OCI-LY1 (cell line): ENCODE measurements around the gene CD300E.

Experiments
- H2AFZ ChIP-seq: fragments of 200-600 bp; sonication (generic), shearing (Covaris generic); 2 replicates; pipeline ENCODE4 v1.6.0; 2014; ENCODE audit warnings: antibody characterized with exemption, mild to moderate bottlenecking, low read length
- H3F3A ChIP-seq: fragments of 200-600 bp; sonication (generic), shearing (Covaris generic); 2 replicates; pipeline ENCODE4 v1.6.0; 2014; ENCODE audit warnings: mild to moderate bottlenecking, antibody characterized with exemption, low read length, moderate library complexity; ENCODE audit not compliant: insufficient read depth
- H3K27ac ChIP-seq: fragments of 200-600 bp; sonication (generic); 2 replicates; pipeline ENCODE4 v1.5.1; 2014; ENCODE audit warnings: low read length, mixed run types, mild to moderate bottlenecking, low read depth; ENCODE audit not compliant: poor library complexity, severe bottlenecking
- H3K27me3 ChIP-seq: fragments of 200-600 bp; sonication (generic); 2 replicates; pipeline ENCODE4 v1.6.0; 2014; ENCODE audit warnings: antibody characterized with exemption, mild to moderate bottlenecking, low read length, moderate library complexity; ENCODE audit not compliant: insufficient read depth
- H3K36me3 ChIP-seq: fragments of 200-600 bp; sonication (generic); 2 replicates; pipeline ENCODE4 v1.6.1; 2014; ENCODE audit warnings: mild to moderate bottlenecking, antibody characterized with exemption, low read length, moderate library complexity, mixed read lengths; ENCODE audit not compliant: insufficient read depth
- H3K4me1 ChIP-seq: fragments of 200-600 bp; sonication (generic); 2 replicates; pipeline ENCODE4 v1.5.1; 2014; ENCODE audit warnings: mild to moderate bottlenecking, low read length, moderate library complexity; ENCODE audit not compliant: insufficient read depth, severe bottlenecking
- H3K4me2 ChIP-seq: fragments of 200-600 bp; sonication (generic), shearing (Covaris generic); 2 replicates; pipeline ENCODE4 v1.6.1; 2014; ENCODE audit warnings: low read length
- H3K4me3 ChIP-seq: fragments of 200-600 bp; sonication (generic); 2 replicates; pipeline ENCODE4 v1.5.1; 2014; ENCODE audit warnings: low read length, low read depth, mild to moderate bottlenecking, mixed read lengths; ENCODE audit not compliant: poor library complexity, severe bottlenecking
- H3K79me2 ChIP-seq: fragments of 200-600 bp; shearing (Covaris generic); 2 replicates; pipeline ENCODE4 v1.6.1; 2016; ENCODE audit warnings: mixed run types, low read length, mixed read lengths; ENCODE audit not compliant: insufficient read depth
- H3K9ac ChIP-seq: fragments of 200-600 bp; sonication (generic), shearing (Covaris generic); 2 replicates; pipeline ENCODE4 v1.6.1; 2014; ENCODE audit warnings: mild to moderate bottlenecking, low read length, mixed read lengths
- H3K9me2 ChIP-seq: fragments of 200-600 bp; sonication (generic), shearing (Covaris generic); 2 replicates; pipeline ENCODE4 v1.6.1; 2014; ENCODE audit warnings: low read depth, mild to moderate bottlenecking, low read length, mixed read lengths
- H3K9me3 ChIP-seq: fragments of 200-600 bp; shearing (Covaris generic); 2 replicates; pipeline ENCODE4 v1.6.1; 2014; ENCODE audit warnings: low read length, mixed read lengths
- H4K20me1 ChIP-seq: fragments of 200-600 bp; sonication (generic), shearing (Covaris generic); 2 replicates; pipeline ENCODE4 v1.6.0; 2016; ENCODE audit warnings: mild to moderate bottlenecking, low read length; ENCODE audit not compliant: insufficient read depth
- CTCF ChIP-seq: fragments of 200-600 bp; sonication (generic), shearing (Covaris generic); IDR thresholded peaks from 2 replicates; pipeline ENCODE4 v1.5.1; 2017; ENCODE audit warnings: mild to moderate bottlenecking, antibody characterized with exemption, low read length, moderate library complexity, mixed read lengths
- EZH2 ChIP-seq: fragments of 200-600 bp; sonication (generic), shearing (Covaris generic); IDR thresholded peaks from 2 replicates; pipeline ENCODE4 v1.8.0; 2017; ENCODE audit warnings: borderline replicate concordance, mixed run types, mild to moderate bottlenecking, antibody characterized with exemption, low read length, moderate library complexity, mixed read lengths

The CD300E gene

GRCh38 chr17:74595037-74595750, 28.3 kb downstream of the CD300E start:
- H2AFZ ChIP-seq = no peak overlapping the region
- no peaks in the 10 kb centered on the region for H3K4me1 ChIP-seq
- H3K9me3 ChIP-seq = no peaks in the 10 kb centered on the region
- no peak overlapping the region for H3K27ac ChIP-seq
- no peaks in the 10 kb centered on the region for H3K9me2 ChIP-seq
- H3F3A ChIP-seq = no peaks in the 10 kb centered on the region
- no peaks in the 10 kb centered on the region for H3K36me3 ChIP-seq
- no peaks in the 10 kb centered on the region for H3K27me3 ChIP-seq
- H3K9ac ChIP-seq = no peak overlapping the region
- no peaks in the 10 kb centered on the region for H3K79me2 ChIP-seq
- H4K20me1 ChIP-seq = no peaks in the 10 kb centered on the region
- no peak overlapping the region for H3K4me3 ChIP-seq
- TF ChIP-seq EZH2 (no peak), CTCF (no peak)
- H3K4me2 ChIP-seq = no peak overlapping the region

GRCh38 chr17:74592087-74592990, 31.2 kb downstream of the CD300E start, which contains the start of gene CD300LD:
Gene CD300LD (minus strand): TSS chr17:74592283. CDS start chr17:74592202, 81 bp downstream.
- no peaks in the 10 kb centered on the region for H3K4me1 ChIP-seq
- no peaks in the 10 kb centered on the region for H3K27me3 ChIP-seq
- H3K27ac ChIP-seq = no peak within 1 kb of the TSS
- no peaks in the 10 kb centered on the region for H3K36me3 ChIP-seq
- H3K9ac ChIP-seq = no peak within 1 kb of the TSS
- no peaks in the 10 kb centered on the region for H3F3A ChIP-seq
- no peak for TF ChIP-seq CTCF
- TF ChIP-seq EZH2 = no peak
- no peaks in the 10 kb centered on the region for H3K9me3 ChIP-seq
- H4K20me1 ChIP-seq = no peaks in the 10 kb centered on the region
- H3K79me2 ChIP-seq = no peaks in the 10 kb centered on the region
- no peak within 1 kb of the TSS for H3K4me3 ChIP-seq
- H3K9me2 ChIP-seq = no peaks in the 10 kb centered on the region
- no peak within 1 kb of the TSS for H2AFZ ChIP-seq
- no peak within 1 kb of the TSS for H3K4me2 ChIP-seq

- Histone ChIP-seq H3K36me3 (no peaks in the 10 kb centered on the region), H3K4me3 (no peak overlapping the region), H3F3A (no peaks in the 10 kb centered on the region), H4K20me1 (no peaks in the 10 kb centered on the region), H3K27ac (no peak overlapping the region), H3K9me3 (no peaks in the 10 kb centered on the region), H3K4me1 (no peaks in the 10 kb centered on the region), H3K9me2 (no peaks in the 10 kb centered on the region), H3K27me3 (no peaks in the 10 kb centered on the region), H2AFZ (no peak overlapping the region), H3K4me2 (no peak overlapping the region), H3K79me2 (no peaks in the 10 kb centered on the region), H3K9ac (no peak overlapping the region)
- TF ChIP-seq CTCF = no peak
- TF ChIP-seq EZH2 = no peak
Measured at GRCh38 chr17:74591503-74591902, 32.0 kb downstream of the CD300E start.
